ENCODE results near the gene MFAP1.

DNA sequence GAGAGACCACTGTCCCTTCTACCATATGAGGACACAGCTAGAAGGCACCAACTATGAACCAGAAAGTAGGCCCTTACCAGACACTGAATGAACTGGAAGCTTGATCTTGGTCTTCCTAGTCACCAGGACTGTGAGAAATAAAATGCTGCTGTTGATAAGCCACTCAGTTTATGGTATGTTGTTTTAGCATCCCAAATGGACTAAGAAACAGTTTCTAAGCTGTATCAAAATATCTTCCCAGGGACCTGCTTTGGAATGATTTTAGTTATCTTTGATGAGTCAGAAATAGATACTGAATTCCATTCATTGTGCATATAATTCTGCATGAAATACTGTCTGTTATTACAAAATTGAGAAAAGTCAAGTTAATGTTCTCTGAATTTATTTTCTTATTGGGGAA is 20.9 kb upstream of the MFAP1 start:
- TF ChIP-seq RAD21 (IDR thresholded peaks at IDR 0.05) = no peak
- no peak for TF ChIP-seq FOXA1 (IDR thresholded peaks at IDR 0.05)

Data from liver (tissue), 2 donors.